Measurements from ENCODE around the gene XAGE2.

Gene XAGE2

GRCh38 chrX:52424656-52425055, 55.8 kb downstream of the XAGE2 start:
- DNase-seq (ENCODE audit: low read depth): peak; percentile 31

All from amniotic epithelial cell (primary cell).